GF-D8 (cell line): ENCODE data around the gene MRPL37.
"Not testable (repeated sequence)": the region's sequence is repeated elsewhere in the genome, so short reads cannot be mapped to it uniquely, and the experiment has no call there.

Experiments
- DNase-seq: peaks from one replicate; lab custom pipeline; 2025; lab: John Stamatoyannopoulos, UW

The MRPL37 gene

DNA sequence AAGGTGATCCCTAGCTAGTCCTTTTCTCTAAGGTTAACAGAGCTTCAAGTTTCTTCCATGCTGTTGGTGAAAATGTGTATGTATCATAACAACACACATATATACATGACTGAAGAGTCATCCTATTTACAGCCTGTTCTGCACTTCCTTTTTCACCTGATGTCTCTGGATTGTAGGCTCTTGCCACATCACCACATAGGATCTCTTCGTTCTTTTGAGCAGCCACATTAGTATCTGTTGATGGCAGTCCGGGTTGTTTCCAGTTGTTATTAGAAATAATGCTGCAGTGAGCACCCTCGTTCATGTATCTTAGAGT is 19.7 kb downstream of the MRPL37 start:
- DNase-seq, result peak; percentile 31

GRCh38 chr1:54220004-54220811 is 20.2 kb downstream of the MRPL37 start:
- DNase-seq, result peak; percentile 91

- DNase-seq, result no peak
Measured at GRCh38 chr1:54221113-54221834, 21.3 kb downstream of the MRPL37 start.

DNA sequence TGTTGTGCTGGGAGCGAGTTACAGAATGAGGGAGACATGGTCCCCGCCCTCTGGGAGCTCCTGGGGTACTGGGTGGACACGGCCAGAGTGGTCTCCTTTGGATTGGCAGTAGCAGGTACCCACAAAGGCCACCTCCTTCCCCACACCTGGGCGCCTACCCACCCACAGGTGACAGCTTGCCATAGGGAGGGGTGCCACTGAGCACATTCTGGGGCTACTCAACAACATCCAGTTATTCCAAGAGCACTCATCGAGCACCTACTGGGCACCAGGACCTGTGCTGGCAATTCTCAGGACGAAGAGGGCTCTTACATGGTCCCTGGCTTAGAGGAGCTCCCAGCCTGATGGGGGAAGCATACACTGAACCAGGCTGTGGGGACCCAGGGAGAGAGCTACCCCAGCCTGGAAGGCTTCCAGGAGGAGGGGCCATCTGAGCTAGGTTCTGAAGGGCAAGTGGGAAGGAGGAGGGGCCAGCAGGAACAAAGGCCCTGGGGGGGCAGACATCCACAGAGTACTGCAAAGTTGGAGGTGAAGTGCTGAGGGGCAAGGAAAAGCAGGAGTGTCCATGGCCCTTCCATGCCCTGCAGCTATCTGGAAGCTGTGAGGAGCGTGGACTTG is 22.0 kb downstream of the MRPL37 start:
- DNase-seq, result no peak

- no peak for DNase-seq
Measured at GRCh38 chr1:54222711-54223110, 22.7 kb downstream of the MRPL37 start.

DNA sequence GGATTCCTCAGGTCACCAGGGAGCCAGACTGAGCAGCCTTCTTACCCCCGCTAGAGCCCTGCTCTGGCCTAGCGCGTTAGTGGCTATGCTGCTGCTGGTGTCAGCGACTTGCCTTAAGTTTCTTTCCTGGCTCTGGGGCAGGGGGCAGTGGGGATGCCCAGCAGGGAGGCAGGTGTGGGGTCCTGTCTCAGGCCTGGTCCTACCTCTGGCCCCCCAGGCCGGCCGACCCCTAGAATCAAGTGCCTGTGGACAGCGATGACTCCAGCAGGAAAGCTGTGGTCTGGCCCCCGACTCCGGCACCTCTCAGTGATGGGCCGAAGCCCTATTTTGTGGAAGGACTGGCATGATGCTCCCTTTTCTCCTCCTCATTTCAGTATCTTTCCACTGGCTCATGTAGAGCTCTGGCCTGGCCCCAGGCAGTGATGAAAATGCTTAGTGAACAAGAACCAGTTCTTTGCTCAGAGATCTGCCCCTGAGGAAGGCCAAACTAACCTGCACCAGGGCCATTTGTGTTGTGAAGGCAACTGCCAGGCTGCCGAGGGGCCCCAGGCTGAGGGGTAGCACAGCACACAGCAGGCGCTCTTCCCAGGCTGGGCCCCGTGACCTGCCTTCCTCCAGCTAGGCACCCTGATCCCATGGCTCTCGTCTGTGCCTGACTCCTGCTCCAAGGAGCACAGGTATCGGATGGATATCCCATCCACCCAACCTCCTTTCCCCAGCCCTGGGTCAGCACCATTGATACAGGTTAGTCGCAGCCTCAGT is 23.7 kb downstream of the MRPL37 start:
- DNase-seq, result no peak

- DNase-seq, result no peak
Measured at GRCh38 chr1:54224233-54224632, 24.3 kb downstream of the MRPL37 start.

DNA sequence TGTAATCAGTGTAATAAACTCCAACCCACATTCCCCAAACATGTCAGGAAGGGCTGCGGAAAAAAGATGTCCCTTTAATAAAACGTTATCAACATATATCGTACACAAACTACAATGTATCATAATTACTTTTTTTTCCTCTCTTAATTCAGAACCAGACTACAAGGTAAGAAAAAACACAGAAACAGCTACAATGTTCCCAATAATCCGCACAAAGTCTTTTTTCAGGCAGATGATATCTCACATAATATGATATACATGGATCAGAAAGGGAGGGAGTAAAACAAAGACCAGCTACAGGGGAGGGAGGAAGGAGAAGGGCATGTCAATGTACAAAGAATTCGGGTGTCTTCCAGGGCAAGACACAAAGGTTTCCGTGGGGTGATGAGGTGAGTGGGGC is 25.4 kb downstream of the MRPL37 start:
- no peak for DNase-seq

GRCh38 chr1:54225986-54226559 is 26.1 kb downstream of the MRPL37 start:
- DNase-seq, result no peak

DNA sequence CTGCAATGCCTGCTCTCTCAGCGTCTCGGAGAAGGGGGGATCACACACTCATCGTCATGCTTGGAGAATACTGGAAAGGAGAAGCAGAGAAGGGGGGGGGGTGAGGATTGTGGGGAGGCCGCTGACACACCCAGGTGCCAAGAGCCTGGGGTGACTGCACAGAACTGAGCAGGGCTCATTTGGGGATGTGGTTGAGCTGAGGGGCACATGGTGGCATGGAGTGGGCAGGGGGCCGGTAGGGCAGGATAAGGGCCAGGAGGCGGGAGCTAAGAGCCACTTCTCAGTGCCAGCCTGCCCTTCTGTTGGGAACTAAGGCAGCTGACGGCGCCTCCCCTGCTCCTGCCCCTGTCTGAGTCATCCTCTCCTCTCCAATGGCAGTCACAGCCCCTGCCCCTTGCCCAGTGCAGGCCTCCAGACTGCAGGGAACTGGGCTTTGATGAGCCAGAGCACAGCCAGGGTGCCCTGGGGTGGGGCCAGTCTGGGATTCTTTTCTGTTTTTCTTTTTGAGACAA is 27.2 kb downstream of the MRPL37 start:
- no peak for DNase-seq

GRCh38 chr1:54227891-54228310 is 27.9 kb downstream of the MRPL37 start:
- no peak for DNase-seq

DNA sequence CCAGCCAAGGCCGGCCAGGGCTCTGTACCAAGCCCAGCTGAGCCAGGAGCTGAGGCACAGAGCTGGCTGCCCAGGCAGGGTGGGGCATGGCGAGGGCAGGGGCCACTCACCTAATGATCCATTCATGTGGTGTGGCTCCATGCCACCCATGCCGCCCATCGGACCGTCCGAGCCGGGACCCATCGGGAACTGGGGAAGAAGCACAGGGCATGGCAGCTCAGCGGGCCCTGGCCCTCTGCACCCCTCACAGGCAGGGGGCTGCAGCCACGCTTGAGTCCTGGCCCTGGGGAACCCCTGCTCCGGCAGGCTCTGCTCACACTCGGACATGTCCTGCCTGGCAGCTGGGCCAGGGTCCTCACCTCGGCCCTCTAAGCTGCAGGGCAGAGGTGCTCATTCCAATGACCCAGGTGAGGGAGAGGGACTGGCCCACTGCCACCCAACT is 28.7 kb downstream of the MRPL37 start:
- no peak for DNase-seq

DNA sequence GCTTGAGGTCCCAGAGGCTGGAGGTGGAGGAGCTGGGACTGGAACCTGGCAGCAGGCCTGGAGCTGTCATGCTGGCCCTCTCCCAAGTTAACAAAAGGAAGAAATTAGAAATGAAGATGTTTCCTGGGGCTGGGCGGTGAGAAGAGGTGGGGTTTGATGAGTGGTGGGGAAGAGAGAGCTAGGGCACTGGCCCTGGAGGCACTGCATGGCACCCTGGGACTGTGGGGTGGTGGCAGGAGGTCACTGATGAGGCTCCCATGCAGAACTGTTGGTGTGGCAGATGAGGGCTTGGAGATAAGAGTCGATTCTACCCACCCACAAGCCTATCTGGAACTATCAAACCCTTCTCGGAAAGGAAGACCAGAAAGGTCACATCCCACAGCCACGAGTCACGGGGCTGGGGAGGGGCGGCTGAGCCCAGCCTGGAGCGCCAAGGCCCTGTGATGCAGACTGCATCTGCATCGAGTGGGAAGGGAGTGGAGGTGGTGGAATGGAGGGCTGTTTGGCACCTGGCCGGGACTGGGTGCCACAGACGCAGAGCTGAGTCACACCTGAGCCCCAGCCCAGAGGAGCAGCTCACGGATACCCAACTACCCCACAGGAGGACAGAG is 29.4 kb downstream of the MRPL37 start:
- DNase-seq, result peak; percentile 77

- peak; percentile 33 for DNase-seq
Measured at GRCh38 chr1:54230507-54231339, 30.8 kb downstream of the MRPL37 start.

DNA sequence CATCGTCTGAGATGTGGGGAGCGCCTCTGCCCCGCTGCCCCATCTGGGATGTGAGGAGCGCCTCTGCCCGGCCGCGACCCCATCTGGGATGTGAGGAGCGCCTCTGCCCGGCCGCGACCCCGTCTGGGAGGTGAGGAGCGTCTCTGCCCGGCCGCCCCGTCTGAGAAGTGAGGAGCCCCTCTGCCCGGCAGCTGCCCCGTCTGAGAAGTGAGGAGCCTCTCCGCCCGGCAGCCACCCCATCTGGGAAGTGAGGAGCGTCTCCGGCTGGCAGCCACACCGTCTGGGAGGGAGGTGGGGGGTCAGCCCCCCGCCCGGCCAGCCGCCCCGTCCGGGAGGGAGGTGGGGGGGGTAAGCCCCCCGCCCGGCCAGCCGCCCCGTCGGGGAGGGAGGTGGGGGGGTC is 33.2 kb downstream of the MRPL37 start:
- not testable (repeated sequence) for DNase-seq

GRCh38 chr1:54234284-54234683 is 34.3 kb downstream of the MRPL37 start:
- no peak for DNase-seq

DNA sequence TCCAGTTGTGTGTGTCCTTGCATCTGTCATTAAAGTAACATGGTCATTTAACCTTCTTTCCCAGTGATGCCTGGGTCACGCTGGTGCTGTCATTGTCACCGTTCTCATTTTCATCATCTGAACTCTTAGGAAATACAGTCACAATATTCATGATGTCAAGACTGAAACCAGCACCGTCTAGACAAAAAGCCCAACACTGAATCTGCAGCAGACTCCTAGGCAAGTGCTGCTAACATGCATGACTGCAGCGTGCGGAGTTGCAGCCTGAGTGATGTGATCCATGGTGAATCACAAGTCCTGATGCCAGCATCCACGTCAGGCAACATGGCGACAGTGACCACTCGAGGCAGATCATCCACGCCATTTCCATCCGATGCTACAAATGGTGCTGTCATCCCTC is 37.6 kb downstream of the MRPL37 start:
- no peak for DNase-seq

DNA sequence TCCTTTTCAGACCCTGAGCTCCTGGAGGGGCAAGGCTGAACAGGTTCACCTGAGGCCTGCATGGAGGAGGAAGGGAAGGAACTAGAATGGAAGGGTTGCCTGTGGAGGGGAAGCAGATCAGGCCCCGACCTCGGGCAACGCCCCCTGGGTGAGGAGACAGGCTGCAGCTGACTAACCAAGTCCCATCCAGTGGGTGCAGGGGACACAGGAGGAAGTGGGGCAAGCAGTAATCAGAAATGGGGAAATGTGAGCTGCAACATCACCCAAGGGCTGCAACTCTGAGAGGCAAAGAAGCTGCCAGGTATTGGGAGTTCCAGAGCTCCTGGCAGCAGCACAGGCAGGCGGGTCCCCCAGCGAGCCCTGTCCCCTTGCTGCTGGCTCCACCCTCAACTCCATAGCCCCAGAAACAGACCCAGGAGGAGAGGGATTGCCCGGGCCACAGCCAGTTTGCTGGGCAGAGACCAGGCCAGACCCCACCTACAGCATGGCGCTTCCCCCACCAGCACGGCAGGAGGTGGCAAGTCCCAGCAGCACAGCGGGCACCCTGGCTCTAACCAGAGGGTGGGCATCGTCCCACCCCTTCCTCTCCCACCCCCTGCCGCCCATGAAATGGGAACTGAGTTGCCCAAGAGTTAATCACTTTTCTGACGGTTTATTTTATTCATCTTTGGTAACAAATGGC is 38.5 kb downstream of the MRPL37 start:
- DNase-seq, result peak; percentile 68

- no peak for DNase-seq
Measured at GRCh38 chr1:54239035-54239383, 39.0 kb downstream of the MRPL37 start.

DNA sequence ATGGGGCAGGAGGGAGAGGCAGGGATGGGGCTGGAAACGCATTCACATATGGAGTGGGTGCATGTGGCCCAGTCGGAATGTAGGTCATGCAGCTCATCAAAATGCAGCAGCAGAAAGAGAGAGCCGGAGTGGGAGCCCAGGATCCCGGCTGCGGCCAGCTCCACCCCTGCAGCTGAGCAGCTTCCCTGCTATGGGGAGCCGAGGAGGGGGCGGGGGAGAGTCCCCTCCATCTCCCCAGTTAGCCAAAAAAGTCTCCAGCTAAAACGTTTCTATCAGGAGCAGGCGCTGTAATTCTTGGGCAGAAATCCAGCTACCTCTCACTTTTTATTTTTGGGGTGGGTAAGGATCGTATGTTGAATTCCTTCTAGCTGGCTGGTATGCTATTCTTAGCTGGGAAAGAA is 39.7 kb downstream of the MRPL37 start:
- DNase-seq, result no peak
